Dermis microvascular lymphatic vessel endothelial cell (primary cell): ENCODE data around the gene PLS3. TPM values are rescaled to one million over a fixed set of nuclear protein-coding genes. Genes with fewer than 3 reads are reported as not detected.

ENCODE experiments used
- DNase-seq, 2 donors: peaks; one replicate each; pipeline versions ENCODE4 v3.0.0 to v3.0.0-alpha.2; 2010; ENCODE audit warnings: low read depth in 2 of 2
- total RNA-seq: library from RNA; depleted of rRNA; stranded (reverse); fragments of >200 nt; gene quantifications from 2 replicates; pipeline ENCODE4 v1.2.1, GENCODE V29; 2014

PLS3 gene
- total RNA-seq, 1 donor from 2014 or later, result 330 TPM

GRCh38 chrX:115565888-115566287 lies 4.9 kb downstream of the PLS3 start:
- no peak for DNase-seq

GRCh38 chrX:115571712-115572111 lies 10.7 kb downstream of the PLS3 start:
- DNase-seq, result peak in 1 of 2 donors; percentile 51

- DNase-seq, result no peak
Observed at GRCh38 chrX:115573185-115573584, 12.2 kb downstream of the PLS3 start.

- no peak for DNase-seq
Observed at GRCh38 chrX:115576676-115577075, 15.7 kb downstream of the PLS3 start.

- DNase-seq, result no peak
Observed at GRCh38 chrX:115579327-115579726, 18.4 kb downstream of the PLS3 start.

- DNase-seq, result no peak
Observed at GRCh38 chrX:115579786-115580294, 18.9 kb downstream of the PLS3 start.

- no peak for DNase-seq
Observed at GRCh38 chrX:115581759-115582615, 21.0 kb downstream of the PLS3 start.

- DNase-seq, result no peak
Observed at GRCh38 chrX:115582616-115583495, 21.9 kb downstream of the PLS3 start.

- peak in 1 of 2 donors; percentile 26 for DNase-seq
Observed at GRCh38 chrX:115583496-115584004, 22.6 kb downstream of the PLS3 start.

- DNase-seq, result peak in 1 of 2 donors; percentile 67
Observed at GRCh38 chrX:115584696-115585095, 23.7 kb downstream of the PLS3 start.

GRCh38 chrX:115588179-115588578 lies 27.2 kb downstream of the PLS3 start:
- DNase-seq, result no peak

GRCh38 chrX:115589419-115589818 lies 28.4 kb downstream of the PLS3 start:
- peak in 1 of 2 donors; percentile 16 for DNase-seq

- DNase-seq, result no peak
Observed at GRCh38 chrX:115591420-115591819, 30.4 kb downstream of the PLS3 start.

GRCh38 chrX:115591856-115592842 lies 31.2 kb downstream of the PLS3 start:
- DNase-seq, result peak in 1 of 2 donors; percentile 56

- DNase-seq, result peak in 1 of 2 donors; percentile 75
Observed at GRCh38 chrX:115592997-115593734, 32.2 kb downstream of the PLS3 start.

GRCh38 chrX:115595049-115595448 lies 34.1 kb downstream of the PLS3 start:
- peak; percentile 47 to 65 for DNase-seq

- no peak for DNase-seq
Observed at GRCh38 chrX:115598556-115598955, 37.6 kb downstream of the PLS3 start.

GRCh38 chrX:115602308-115602707 lies 41.3 kb downstream of the PLS3 start:
- no peak for DNase-seq

- peak in 1 of 2 donors; percentile 22 for DNase-seq
Observed at GRCh38 chrX:115602729-115603389, 41.9 kb downstream of the PLS3 start.
